GM11168 (cell line): Measurements from ENCODE around the gene CACYBP.

Source experiments
- in situ Hi-C: fragments of 300-500 bp; cut with MboI; formaldehyde crosslinking; loops from one replicate; pipeline ENCODE4 v1.12.0; 2022; ENCODE audit warnings: low sequenced_read_pairs; ENCODE audit not compliant: unreplicated experiment

The CACYBP gene

DNA sequence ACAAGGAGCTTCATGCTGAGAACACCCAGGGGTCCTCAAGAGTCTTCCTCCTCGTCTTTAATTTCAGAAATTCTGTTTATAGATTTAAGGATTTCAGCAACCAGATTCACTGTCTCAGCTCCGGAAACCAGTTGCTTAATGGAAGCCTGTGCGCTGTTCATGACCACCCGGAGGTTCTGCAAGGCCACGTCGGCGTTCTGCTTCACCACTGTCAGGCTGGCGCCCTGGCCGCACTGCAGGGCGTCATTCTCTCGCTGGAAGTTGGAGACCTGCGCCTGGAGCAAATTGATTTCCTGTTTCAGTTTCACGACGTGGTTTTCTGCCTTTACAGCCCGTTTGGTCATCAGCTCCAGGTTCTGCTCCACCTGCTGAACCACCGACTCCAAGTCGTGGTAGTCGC lies 44.8 kb downstream of the CACYBP start:
- in situ Hi-C loops: loop anchor here (10.0 to 25.0 kb wide), 2 partner anchors 70 to 268 kb away; no protein-coding TSS in a partner anchor

DNA sequence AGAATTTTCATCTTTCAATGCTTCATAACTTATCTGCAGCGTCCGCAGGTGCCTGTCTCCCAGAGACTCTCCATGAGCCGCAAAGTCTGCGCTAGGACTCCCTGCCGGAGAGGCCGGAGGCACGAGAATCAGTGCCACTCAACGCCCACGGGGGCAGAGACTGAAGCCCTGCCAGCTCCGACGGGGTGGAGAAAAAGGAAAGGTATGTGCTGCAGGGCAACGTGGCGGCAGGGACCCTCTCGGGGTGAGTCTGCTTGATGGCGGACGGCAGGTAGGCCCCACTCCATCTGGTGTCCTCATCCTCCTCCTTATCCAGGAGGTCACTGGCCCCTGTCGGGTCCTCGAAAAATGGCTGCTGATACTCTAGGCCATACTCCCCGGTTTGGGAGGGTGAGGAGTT lies 45.4 kb downstream of the CACYBP start:
- in situ Hi-C loops: loop anchor here (10.0 to 25.0 kb wide), 2 partner anchors 70 to 267 kb away; no protein-coding TSS in a partner anchor

DNA sequence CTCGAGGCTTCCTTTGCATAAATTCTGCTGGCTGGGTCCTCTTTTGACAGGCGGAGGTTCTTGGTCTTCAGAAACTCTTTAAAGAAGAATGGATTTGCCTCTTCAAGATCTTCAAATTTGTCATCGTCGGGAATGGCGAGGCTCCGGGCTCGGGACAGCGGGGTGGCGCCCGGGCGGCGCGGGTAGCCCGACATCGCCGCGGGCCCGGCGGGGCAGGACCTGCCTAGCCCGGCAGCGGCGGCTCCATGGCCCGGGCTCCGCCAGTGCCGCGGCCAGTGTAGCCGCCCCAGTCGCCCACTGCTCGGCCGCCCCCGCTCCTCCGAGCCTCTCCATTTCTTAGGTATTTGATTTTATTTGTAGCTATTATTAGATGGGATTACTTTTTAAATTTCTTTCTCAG lies 45.8 kb downstream of the CACYBP start:
- in situ Hi-C loops: loop anchor here (10.0 to 25.0 kb wide), 2 partner anchors 69 to 267 kb away; no protein-coding TSS in a partner anchor

DNA sequence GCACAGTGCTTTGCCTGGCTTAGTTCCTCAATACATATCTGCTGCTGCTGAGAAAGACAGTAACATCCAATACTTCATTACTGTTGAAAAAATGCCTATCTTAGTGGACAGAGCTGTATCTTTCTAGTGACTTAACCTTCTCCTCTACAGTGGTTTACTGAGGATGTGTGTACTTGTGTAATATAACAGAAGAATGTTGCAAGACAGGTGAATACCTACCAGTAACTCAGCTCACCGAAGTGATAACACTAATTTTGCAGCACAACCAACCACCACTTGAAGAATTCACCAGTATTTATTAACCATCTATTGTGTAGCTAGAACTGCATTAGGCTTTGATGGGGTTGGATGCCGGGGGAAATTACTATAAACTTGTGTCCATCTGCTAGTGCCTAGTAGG lies 51.2 kb downstream of the CACYBP start:
- in situ Hi-C loops: no loop called here

DNA sequence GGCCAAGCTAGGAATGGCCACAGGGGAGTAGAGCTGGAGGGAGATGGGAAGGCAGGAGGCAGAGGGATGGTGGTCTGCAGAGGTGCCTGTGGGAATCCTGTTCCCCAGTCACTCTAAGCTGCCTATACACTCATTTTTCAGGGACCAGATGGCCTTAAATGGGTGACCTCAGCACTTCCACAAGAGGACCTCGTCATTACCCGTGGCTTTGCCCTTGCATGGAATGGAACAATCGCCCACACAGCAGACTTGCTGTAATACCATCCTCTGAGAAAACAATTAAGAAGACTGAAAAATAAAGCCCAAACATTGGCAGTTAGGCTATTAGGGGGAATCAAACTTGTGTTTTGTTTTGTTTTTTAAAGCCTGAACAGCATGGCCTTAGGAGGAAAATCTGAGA lies 55.0 kb downstream of the CACYBP start:
- in situ Hi-C loops: no loop called here
